Omental fat pad (tissue), 4 donors: ENCODE measurements around the gene CHCHD4. TPM values are rescaled to one million over a fixed set of nuclear protein-coding genes. Genes with fewer than 3 reads are reported as not detected.
"Not testable (repeated sequence)": the region's sequence is repeated elsewhere in the genome, so short reads cannot be mapped to it uniquely, and the experiment has no call there.

Source experiments
- ATAC-seq: fragments of 150-250 bp; one replicate; pipeline ENCODE4 v1.9.1; 2016; ENCODE audit warnings: mild to moderate bottlenecking, moderate library complexity; ENCODE audit not compliant: low FRiP score
- DNase-seq: peaks from one replicate; pipeline ENCODE4 v3.0.0-alpha.2; 2019; ENCODE audit warnings: low spot score
- total RNA-seq, 4 donors: library from RNA; depleted of rRNA; stranded (reverse); fragments of >200 nt; gene quantifications; one replicate each; pipeline ENCODE4 v1.1.0, GENCODE V29; 2016
- TF ChIP-seq, protein P1 (sequence below), 3 donors: fragments of 450-650 bp; IDR thresholded peaks; one replicate each; pipeline ENCODE4 v1.5.1; 2016 to 2017; ENCODE audit warnings: antibody characterized with exemption in 3 of 3, mild to moderate bottlenecking in 3 of 3, moderate library complexity in 2 of 3

CHCHD4 gene
- total RNA-seq, 4 donors from 2014 or later: 11.4 to 19.1 (median 14.7) TPM

DNA sequence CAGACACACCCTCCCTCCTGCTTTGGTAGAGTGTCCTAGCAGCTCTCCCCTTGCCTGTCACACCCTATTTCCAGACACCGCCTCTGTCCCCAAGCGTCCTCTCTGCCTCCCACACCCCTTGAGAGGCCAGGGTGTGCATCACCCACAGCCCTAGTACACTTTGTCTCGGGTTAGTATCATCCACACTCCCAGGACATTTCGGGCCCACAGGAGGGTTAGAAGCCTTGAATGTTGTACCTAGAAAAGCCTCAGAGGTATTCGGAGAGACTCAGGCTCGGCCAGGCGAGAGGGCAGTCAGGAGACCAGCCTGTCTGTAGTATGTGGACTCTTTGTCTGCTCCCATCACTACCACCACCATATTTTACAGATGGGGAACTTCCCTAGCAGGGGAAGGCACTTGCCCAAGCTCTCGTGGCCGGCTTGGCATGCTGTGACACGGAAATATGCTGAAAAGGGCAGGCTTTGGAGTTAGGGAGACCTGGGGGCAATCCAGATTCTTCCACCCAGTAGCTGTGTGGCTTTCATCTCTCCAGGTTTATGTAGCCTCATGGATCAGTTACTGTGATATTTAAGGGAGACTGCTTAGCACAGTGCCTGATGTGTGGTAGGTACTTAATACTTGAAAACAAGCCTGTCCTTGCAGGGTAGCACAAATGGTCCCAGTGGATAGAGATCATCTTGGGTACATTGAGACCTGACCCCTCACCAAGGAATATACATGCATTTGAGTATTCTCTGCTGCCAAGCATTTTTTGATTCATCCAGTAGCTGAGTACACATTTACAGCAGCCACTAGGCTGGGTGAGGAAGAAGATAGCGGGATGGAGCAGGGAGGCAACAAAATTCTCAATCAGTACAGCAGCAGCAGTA, 1.6 kb upstream of the CHCHD4 start:
- DNase-seq: no peak
- TF ChIP-seq, protein P1, sequence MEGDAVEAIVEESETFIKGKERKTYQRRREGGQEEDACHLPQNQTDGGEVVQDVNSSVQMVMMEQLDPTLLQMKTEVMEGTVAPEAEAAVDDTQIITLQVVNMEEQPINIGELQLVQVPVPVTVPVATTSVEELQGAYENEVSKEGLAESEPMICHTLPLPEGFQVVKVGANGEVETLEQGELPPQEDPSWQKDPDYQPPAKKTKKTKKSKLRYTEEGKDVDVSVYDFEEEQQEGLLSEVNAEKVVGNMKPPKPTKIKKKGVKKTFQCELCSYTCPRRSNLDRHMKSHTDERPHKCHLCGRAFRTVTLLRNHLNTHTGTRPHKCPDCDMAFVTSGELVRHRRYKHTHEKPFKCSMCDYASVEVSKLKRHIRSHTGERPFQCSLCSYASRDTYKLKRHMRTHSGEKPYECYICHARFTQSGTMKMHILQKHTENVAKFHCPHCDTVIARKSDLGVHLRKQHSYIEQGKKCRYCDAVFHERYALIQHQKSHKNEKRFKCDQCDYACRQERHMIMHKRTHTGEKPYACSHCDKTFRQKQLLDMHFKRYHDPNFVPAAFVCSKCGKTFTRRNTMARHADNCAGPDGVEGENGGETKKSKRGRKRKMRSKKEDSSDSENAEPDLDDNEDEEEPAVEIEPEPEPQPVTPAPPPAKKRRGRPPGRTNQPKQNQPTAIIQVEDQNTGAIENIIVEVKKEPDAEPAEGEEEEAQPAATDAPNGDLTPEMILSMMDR (IDR thresholded peaks at IDR 0.05): no peak
- no peak for ATAC-seq

DNA sequence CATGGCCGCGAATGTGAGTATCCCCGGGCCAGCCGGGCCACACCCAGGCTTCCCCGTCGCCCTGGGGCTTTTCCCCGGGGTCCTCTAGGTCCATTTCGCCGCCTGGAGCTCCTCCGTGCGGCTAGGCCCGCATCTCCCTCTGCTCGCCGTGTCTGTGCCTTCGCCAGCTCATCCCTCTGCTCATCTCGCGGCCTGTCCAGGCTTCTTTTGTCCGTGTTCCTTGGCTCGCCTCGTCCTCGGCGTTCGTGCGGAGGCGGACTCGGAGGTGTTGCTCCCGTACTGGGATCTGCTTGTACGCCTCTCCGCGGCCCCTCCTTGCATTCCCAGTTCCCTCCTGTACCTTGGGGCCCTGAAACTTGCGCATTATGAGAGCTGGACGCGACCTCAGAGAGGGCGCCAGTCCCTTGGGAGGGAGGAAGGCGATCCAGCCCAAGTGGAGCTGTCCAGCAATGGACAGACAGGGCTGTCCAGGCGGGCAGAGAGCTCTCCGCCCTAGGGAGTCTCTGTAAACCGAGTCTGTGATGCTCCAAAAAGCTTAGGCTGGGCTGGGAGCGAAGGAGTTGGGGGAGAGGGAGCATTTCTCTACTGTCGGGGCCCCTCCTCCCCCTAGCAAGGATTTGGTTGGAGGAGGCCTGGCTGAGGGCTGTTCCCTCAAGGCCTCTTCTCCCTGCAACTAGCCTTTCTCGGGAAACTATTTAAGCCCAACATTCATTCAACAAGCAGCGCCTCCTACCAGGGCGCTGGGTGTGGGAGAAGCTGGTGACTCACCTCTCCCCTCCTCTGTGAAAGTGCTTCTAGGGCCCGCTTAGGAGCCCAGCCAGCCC, 735 bp upstream of the CHCHD4 start:
- TF ChIP-seq, protein P1 (IDR thresholded peaks at IDR 0.05): no peak
- ATAC-seq (peak; percentile 80), DNase-seq (no peak)

DNA sequence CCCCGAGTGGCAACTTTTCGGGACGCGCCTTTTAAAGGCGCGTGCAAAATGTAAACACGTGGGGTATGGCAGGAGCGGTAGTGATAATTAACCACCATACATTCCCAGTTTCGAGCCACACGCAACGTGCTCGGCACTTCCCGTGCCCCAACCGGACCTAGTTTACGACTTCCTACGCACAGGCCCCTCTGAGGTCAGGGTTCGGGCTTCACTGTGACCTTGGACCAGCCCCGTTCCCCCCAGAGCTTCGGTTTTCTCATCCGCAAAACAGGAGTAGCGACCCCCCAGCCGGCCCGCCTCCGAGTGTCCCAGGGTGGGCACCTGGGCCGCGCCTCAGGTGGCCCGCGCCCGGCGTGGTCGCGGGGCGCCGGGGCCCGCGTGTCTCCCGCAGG, 451 bp downstream of the CHCHD4 start:
- DNase-seq: no peak
- TF ChIP-seq, protein P1 (IDR thresholded peaks at IDR 0.05): no peak
- ATAC-seq: no peak

DNA sequence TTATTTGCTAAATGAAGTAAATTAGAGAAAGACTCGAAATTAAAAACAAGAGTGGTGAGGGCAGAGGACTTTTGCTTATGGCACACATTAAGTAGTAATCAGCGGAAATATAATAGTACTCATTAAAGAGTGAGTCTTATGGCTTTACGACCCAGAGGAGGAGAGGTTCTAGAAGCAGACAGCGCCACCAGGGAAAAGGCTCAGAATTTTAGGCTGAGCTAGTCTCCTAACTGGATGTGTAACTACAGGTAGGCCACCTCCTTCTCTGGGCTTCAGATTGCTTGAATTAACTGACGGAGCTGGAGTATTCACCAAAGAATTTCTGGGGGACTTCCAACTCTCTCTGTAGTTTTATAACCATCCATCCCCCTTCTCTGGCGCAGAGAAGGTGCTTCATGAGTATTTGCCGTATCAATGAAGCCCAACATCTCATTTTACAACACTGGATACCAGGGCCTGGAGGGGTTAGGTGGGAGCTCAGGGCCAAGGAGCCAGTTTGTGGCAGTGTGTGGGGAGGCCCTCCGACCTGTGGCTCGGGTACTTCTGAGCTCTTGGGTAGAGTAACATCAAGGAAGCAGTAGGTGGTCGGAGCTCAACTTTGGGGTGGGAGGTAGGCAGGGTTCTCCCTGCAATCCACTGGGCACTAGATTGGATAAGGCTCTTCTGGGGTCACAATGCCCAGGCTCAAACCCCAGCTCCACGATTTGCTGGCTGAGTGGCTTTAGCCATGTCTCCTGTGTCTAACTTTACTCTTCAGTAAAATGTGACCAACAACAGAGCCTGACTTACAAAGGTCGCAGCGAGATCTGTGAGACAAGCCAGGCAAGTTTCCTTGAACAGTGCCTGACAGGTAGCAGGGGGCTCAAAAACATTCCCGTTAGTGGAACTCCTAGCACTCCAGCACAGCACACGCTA, 1.1 kb downstream of the CHCHD4 start:
- TF ChIP-seq, protein P1 (IDR thresholded peaks at IDR 0.05): no peak
- ATAC-seq (no peak), DNase-seq (no peak)

DNA sequence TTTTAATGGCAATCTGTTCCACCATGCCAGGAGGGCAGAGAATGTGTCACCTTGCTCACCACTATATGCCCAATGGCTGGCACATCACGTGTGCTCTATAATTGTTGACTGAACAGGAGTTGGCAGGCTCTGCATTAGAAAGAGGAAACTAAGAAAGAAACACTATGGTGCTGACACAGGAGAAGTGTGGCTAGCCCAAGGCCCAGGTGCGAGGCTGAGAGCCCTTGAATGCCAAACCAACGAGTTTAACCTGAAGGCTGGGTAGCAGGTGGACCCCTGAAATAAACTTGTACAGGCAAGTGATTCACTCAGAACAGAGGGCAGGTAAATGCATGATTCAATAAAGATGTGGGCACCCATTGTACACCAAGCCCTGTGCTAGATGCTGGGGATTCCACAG, 2.4 kb downstream of the CHCHD4 start:
- TF ChIP-seq, protein P1 (IDR thresholded peaks at IDR 0.05): no peak
- no peak for DNase-seq
- no peak for ATAC-seq

DNA sequence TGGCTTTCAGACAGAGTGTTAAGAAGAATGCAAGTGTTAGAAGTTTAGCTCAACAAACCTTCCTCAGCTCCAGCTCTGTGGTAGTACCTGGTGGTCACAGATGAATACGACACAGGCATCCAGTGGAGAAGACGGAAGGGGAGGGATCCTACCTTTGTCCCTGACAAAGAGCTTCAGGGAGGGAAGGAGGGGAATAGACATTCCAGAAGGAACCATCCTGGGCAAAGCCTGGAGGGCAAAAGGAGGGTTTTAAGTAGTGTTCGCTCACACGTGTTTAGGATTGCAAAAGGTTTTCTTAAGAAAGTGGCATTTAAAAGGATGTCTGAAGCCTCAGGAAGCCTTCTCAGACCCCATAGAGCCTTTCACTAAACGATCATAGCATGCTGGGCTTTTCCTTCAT, 2.8 kb downstream of the CHCHD4 start:
- ATAC-seq: no peak
- no peak for DNase-seq
- TF ChIP-seq, protein P1 (IDR thresholded peaks at IDR 0.05): no peak

DNA sequence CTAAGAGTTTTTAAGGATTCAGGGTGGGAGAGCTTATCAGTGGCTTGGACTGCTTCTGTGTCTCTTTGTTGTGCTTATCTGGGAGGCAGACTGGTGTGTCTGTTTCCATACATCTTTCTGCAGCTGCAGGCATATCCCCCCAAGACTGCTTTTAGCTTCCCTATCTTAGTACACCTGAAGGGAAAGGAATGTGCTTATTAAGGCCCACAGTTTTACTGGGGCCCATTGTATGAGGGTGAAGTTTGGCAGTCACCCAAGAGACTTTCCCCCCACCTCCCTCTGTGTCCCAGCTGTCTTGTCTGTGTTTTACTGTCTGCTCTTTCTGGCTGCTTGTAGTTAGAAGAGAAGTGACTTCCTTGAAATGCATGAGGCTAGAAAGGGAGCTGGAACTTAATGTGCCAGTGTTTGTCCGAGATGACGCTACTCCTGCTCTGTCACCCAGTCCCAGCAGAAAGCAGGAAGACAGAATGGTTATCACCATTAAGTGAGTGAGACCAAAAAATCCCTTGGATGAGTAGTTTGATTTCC, 3.7 kb downstream of the CHCHD4 start:
- ATAC-seq, DNase-seq: not testable (repeated sequence)
